Endodermal cell (in vitro differentiated cells): Measurements from ENCODE around the gene SORL1-AS1.

ENCODE experiments used
- DNase-seq: peaks from one replicate; pipeline ENCODE4 v3.0.0-alpha.2; 2017
- H3K27ac ChIP-seq: 2 replicates; pipeline ENCODE4 v1.5.1; 2013; ENCODE audit warnings: mild to moderate bottlenecking, low read depth, low read length, moderate library complexity
- H3K27me3 ChIP-seq: 2 replicates; pipeline ENCODE4 v1.6.1; 2013; ENCODE audit warnings: mild to moderate bottlenecking, low read length, moderate library complexity; ENCODE audit not compliant: insufficient read depth, control insufficient read depth, poor library complexity, severe bottlenecking
- H3K36me3 ChIP-seq: 2 replicates; pipeline ENCODE4 v1.7.0; 2013; ENCODE audit warnings: mild to moderate bottlenecking, low read length, moderate library complexity; ENCODE audit not compliant: control insufficient read depth, insufficient read depth
- H3K4me1 ChIP-seq: one replicate; pipeline ENCODE4 v1.7.0; 2013; ENCODE audit warnings: low read length; ENCODE audit not compliant: control insufficient read depth, insufficient read depth
- H3K4me3 ChIP-seq: 2 replicates; pipeline ENCODE4 v1.5.1; 2013; ENCODE audit warnings: mild to moderate bottlenecking, low read length, moderate library complexity
- H3K9ac ChIP-seq: 2 replicates; pipeline ENCODE4 v1.6.1; 2013; ENCODE audit warnings: mild to moderate bottlenecking, low read length, moderate library complexity; ENCODE audit not compliant: poor library complexity, severe bottlenecking; ENCODE audit errors: extremely low read depth
- H3K9me3 ChIP-seq: 2 replicates; pipeline ENCODE4 v1.6.1; 2013; ENCODE audit warnings: mild to moderate bottlenecking, low read length, moderate library complexity; ENCODE audit not compliant: control insufficient read depth
- H3K27ac Mint-ChIP-seq: 2 replicates; pipeline ENCODE4 v1.8.0; 2020; ENCODE audit warnings: mixed read lengths
- H3K27me3 Mint-ChIP-seq: 2 replicates; pipeline ENCODE4 v1.8.0; 2021; ENCODE audit warnings: mild to moderate bottlenecking, mixed read lengths; ENCODE audit not compliant: insufficient read depth
- H3K36me3 Mint-ChIP-seq: 2 replicates; pipeline ENCODE4 v1.8.0; 2020; ENCODE audit warnings: low read depth, mixed read lengths
- H3K4me1 Mint-ChIP-seq: 2 replicates; pipeline ENCODE4 v1.8.0; 2020; ENCODE audit warnings: mixed read lengths
- H3K4me3 Mint-ChIP-seq: 2 replicates; pipeline ENCODE4 v1.8.0; 2020; ENCODE audit warnings: mild to moderate bottlenecking, moderate library complexity, mixed read lengths
- H3K9me3 Mint-ChIP-seq: 2 replicates; pipeline ENCODE4 v1.8.0; 2020; ENCODE audit warnings: mild to moderate bottlenecking, mixed read lengths
- WGBS, 2 experiments: methylation state at CpG; one replicate each; pipeline versions ENCODE4 v1.1.5 to v1.1.7; 2013; ENCODE audit warnings: missing lambda C conversion rate in 2 of 2, mixed read lengths in 1 of 2; ENCODE audit not compliant: insufficient coverage in 1 of 2, insufficient read length in 1 of 2; 5-methylcytosine and 5-hydroxymethylcytosine counted together
- TF ChIP-seq, protein P1 (sequence below): fragments of 200-600 bp; sonication (generic); conservative IDR thresholded peaks from 2 replicates; pipeline ENCODE4 v1.5.0; 2021; ENCODE audit warnings: antibody characterized with exemption, mild to moderate bottlenecking

The SORL1-AS1 gene

DNA sequence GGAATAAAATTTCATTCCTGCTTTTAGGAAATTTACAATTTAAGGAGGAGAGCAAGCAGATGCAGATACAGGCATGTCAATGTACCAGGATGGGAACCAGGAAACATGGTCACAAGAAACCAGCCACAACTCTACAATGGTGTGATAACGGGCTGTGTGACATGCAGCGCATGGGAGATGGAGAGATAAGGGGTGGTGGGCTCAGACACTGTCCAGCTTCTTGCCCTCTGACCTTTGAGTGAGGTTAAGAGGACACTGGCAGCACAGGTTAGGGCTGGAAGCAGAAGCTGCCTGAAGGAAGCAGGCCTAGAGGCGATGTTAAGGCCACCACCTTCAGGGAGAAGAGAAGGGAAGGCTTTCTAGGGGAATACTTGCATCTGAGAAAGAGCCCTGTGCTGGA, 2.3 kb upstream of the SORL1-AS1 start:
- no peak overlapping the region for H3K27ac Mint-ChIP-seq
- H3K4me1 ChIP-seq: peaks cover 7% of the 10 kb centered on the region
- H3K9me3 ChIP-seq: no peaks in the 10 kb centered on the region
- H3K4me3 Mint-ChIP-seq: no peak overlapping the region
- peaks cover 77% of the 10 kb centered on the region for H3K4me1 Mint-ChIP-seq
- peaks cover 5% of the 10 kb centered on the region for H3K27me3 ChIP-seq
- no peak overlapping the region for H3K27ac ChIP-seq
- no peak for DNase-seq
- no peaks in the 10 kb centered on the region for H3K36me3 Mint-ChIP-seq
- H3K36me3 ChIP-seq: no peaks in the 10 kb centered on the region
- 100% methylated on average over 1 to 3 of the region's 3 CpGs for WGBS, 2 experiments
- H3K9ac ChIP-seq: no peak overlapping the region
- TF ChIP-seq, protein P1, sequence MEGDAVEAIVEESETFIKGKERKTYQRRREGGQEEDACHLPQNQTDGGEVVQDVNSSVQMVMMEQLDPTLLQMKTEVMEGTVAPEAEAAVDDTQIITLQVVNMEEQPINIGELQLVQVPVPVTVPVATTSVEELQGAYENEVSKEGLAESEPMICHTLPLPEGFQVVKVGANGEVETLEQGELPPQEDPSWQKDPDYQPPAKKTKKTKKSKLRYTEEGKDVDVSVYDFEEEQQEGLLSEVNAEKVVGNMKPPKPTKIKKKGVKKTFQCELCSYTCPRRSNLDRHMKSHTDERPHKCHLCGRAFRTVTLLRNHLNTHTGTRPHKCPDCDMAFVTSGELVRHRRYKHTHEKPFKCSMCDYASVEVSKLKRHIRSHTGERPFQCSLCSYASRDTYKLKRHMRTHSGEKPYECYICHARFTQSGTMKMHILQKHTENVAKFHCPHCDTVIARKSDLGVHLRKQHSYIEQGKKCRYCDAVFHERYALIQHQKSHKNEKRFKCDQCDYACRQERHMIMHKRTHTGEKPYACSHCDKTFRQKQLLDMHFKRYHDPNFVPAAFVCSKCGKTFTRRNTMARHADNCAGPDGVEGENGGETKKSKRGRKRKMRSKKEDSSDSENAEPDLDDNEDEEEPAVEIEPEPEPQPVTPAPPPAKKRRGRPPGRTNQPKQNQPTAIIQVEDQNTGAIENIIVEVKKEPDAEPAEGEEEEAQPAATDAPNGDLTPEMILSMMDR: no peak
- no peaks in the 10 kb centered on the region for H3K9me3 Mint-ChIP-seq
- no peak overlapping the region for H3K4me3 ChIP-seq
- peaks cover 10% of the 10 kb centered on the region for H3K27me3 Mint-ChIP-seq

- Mint-ChIP-seq H3K27ac (no peak overlapping the region), H3K4me3 (peak overlapping the region; percentile 86), H3K4me1 (peaks cover 78% of the 10 kb centered on the region), H3K36me3 (no peaks in the 10 kb centered on the region), H3K9me3 (no peaks in the 10 kb centered on the region), H3K27me3 (peaks cover 10% of the 10 kb centered on the region)
- Histone ChIP-seq H3K4me3 (peak overlapping the region; percentile 97), H3K9me3 (no peaks in the 10 kb centered on the region), H3K27ac (no peak overlapping the region), H3K4me1 (peaks cover 12% of the 10 kb centered on the region), H3K9ac (no peak overlapping the region), H3K36me3 (no peaks in the 10 kb centered on the region), H3K27me3 (peaks cover 5% of the 10 kb centered on the region)
- 83 to 91% methylated on average over 1 to 6 of the region's 6 CpGs for WGBS, 2 experiments
- DNase-seq: no peak
- TF ChIP-seq, protein P1: no peak
Measured at GRCh38 chr11:121453589-121454299, 977 bp upstream of the SORL1-AS1 start.

DNA sequence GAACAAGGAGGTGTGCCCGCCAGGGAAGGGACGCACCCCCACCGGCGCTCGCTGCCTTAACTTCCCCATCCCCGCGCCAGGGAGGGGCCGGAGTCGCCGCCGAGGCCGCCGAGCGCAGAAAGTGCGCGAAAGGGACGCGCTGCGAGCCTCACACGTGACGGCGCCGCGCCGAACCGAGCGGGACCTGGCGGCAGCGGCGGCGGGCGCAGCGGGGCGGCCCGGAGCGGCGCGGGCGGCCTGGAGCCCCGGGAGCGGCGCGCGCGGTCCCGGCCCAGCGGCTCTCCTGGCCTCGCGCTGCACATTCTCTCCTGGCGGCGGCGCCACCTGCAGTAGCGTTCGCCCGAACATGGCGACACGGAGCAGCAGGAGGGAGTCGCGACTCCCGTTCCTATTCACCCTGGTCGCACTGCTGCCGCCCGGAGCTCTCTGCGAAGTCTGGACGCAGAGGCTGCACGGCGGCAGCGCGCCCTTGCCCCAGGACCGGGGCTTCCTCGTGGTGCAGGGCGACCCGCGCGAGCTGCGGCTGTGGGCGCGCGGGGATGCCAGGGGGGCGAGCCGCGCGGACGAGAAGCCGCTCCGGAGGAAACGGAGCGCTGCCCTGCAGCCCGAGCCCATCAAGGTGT, 670 bp downstream of the SORL1-AS1 start, which contains the start of gene SORL1:
SORL1 (plus strand) TSS at position 329 of the 623 bp plus-strand sequence; CDS start at position 347, 18 bp downstream.
- peaks cover 12% of the 10 kb centered on the region for H3K4me1 ChIP-seq
- Mint-ChIP-seq H3K27me3 (peaks cover 10% of the 10 kb centered on the region), H3K4me1 (peaks cover 66% of the 10 kb centered on the region), H3K27ac (peak within 1 kb of the TSS; percentile 80), H3K36me3 (no peaks in the 10 kb centered on the region), H3K4me3 (peak within 1 kb of the TSS; percentile 86), H3K9me3 (no peaks in the 10 kb centered on the region)
- no peak within 1 kb of the TSS for H3K27ac ChIP-seq
- H3K4me3 ChIP-seq: peak within 1 kb of the TSS; percentile 97
- peak within 1 kb of the TSS; percentile 61 for H3K9ac ChIP-seq
- TF ChIP-seq, protein P1: peak; percentile 78
- H3K36me3 ChIP-seq: no peaks in the 10 kb centered on the region
- WGBS, 2 experiments: 0% methylated on average over 33 to 89 of the region's 89 CpGs
- peak; percentile 95 for DNase-seq
- H3K27me3 ChIP-seq: peaks cover 5% of the 10 kb centered on the region
- no peaks in the 10 kb centered on the region for H3K9me3 ChIP-seq
